ENCODE measurements around the gene HCST.

GRCh38 chr19:35938282-35939224, 36.2 kb downstream of the HCST start:
- TF ChIP-seq CTCF (conservative IDR thresholded peaks at IDR 0.05 in 1 of 2, IDR thresholded peaks at IDR 0.05 in 1 of 2; ENCODE audit: extremely low read depth in 1 of 2, insufficient read depth in 1 of 2, low read depth in 1 of 2, low read length in 2 of 2) (no peak), EZH2 (IDR thresholded peaks at IDR 0.05; ENCODE audit: borderline replicate concordance, low read length) (no peak)

Measured in mammary epithelial cell (primary cell).